GF-D8 (cell line): Measurements from ENCODE around the gene CMTM8.

Experiments
- DNase-seq: peaks from one replicate; lab custom pipeline; 2025; lab: John Stamatoyannopoulos, UW

Gene CMTM8

GRCh38 chr3:32229565-32229964, 8.9 kb upstream of the CMTM8 start:
- no peak for DNase-seq

GRCh38 chr3:32236377-32236776, 2.1 kb upstream of the CMTM8 start:
- no peak for DNase-seq

- DNase-seq: no peak
Observed at GRCh38 chr3:32237670-32238452, 619 bp upstream of the CMTM8 start.

GRCh38 chr3:32239307-32240158, 1.1 kb downstream of the CMTM8 start:
- no peak for DNase-seq

- no peak for DNase-seq
Observed at GRCh38 chr3:32240159-32240545, 1.7 kb downstream of the CMTM8 start.

- DNase-seq: no peak
Observed at GRCh38 chr3:32241100-32241499, 2.6 kb downstream of the CMTM8 start.

- no peak for DNase-seq
Observed at GRCh38 chr3:32243519-32243918, 5.0 kb downstream of the CMTM8 start.

GRCh38 chr3:32245200-32245599, 6.7 kb downstream of the CMTM8 start:
- no peak for DNase-seq

GRCh38 chr3:32246079-32246675, 7.7 kb downstream of the CMTM8 start:
- DNase-seq: no peak

GRCh38 chr3:32249184-32249782, 10.8 kb downstream of the CMTM8 start:
- peak; percentile 8 for DNase-seq

GRCh38 chr3:32254268-32254667, 15.8 kb downstream of the CMTM8 start:
- no peak for DNase-seq

- DNase-seq: no peak
Observed at GRCh38 chr3:32255345-32255744, 16.9 kb downstream of the CMTM8 start.

- DNase-seq: no peak
Observed at GRCh38 chr3:32256206-32256605, 17.7 kb downstream of the CMTM8 start.

- no peak for DNase-seq
Observed at GRCh38 chr3:32257042-32257441, 18.6 kb downstream of the CMTM8 start.

- DNase-seq: no peak
Observed at GRCh38 chr3:32257641-32258438, 19.4 kb downstream of the CMTM8 start.

GRCh38 chr3:32258869-32259268, 20.4 kb downstream of the CMTM8 start:
- DNase-seq: no peak

GRCh38 chr3:32261545-32261944, 23.1 kb downstream of the CMTM8 start:
- DNase-seq: no peak

- no peak for DNase-seq
Observed at GRCh38 chr3:32262201-32262600, 23.7 kb downstream of the CMTM8 start.

GRCh38 chr3:32274306-32274705, 35.8 kb downstream of the CMTM8 start:
- no peak for DNase-seq

GRCh38 chr3:32275506-32275905, 37.0 kb downstream of the CMTM8 start:
- DNase-seq: no peak

- DNase-seq: no peak
Observed at GRCh38 chr3:32276279-32276841, 37.9 kb downstream of the CMTM8 start.
